Brain microvascular endothelial cell (primary cell): ENCODE measurements around the gene JAKMIP3.

ENCODE experiments used
- DNase-seq: peaks from one replicate; pipeline ENCODE4 v3.0.0-alpha.2; 2020
- H3K27ac ChIP-seq: fragments of 250-450 bp; sonication (Bioruptor Pico); 2 replicates; pipeline ENCODE4 v1.5.1; 2020; ENCODE audit warnings: mild to moderate bottlenecking, moderate library complexity
- H3K27me3 ChIP-seq: fragments of 250-450 bp; sonication (Bioruptor Pico); replicated peaks from 2 replicates; pipeline ENCODE4 v1.5.1; 2020; ENCODE audit warnings: mild to moderate bottlenecking
- H3K36me3 ChIP-seq: fragments of 250-450 bp; sonication (Bioruptor Pico); replicated peaks from 2 replicates; pipeline ENCODE4 v1.5.1; 2020; ENCODE audit warnings: mild to moderate bottlenecking
- H3K4me3 ChIP-seq: 2 replicates; pipeline ENCODE4 v1.5.1; 2011; ENCODE audit warnings: low read depth, mild to moderate bottlenecking, control low read depth, low read length, moderate library complexity
- CTCF ChIP-seq: IDR thresholded peaks from 2 replicates; pipeline ENCODE4 v1.5.1; 2011; ENCODE audit warnings: low read depth, mild to moderate bottlenecking, moderate library complexity, low read length, control low read depth, inconsistent platforms; ENCODE audit errors: missing control alignments
- in situ Hi-C: cut with HindIII; loops from 2 replicates; pipeline ENCODE4 v1.10.0; 2017; ENCODE audit warnings: low sequenced_read_pairs, low pct_ligation_motif_present

Gene JAKMIP3

GRCh38 chr10:132068431-132069121, 2.8 kb downstream of the JAKMIP3 start:
- Histone ChIP-seq H3K36me3 (no peaks in the 10 kb centered on the region), H3K4me3 (no peak overlapping the region), H3K27ac (no peak overlapping the region), H3K27me3 (no peaks in the 10 kb centered on the region)
- in situ Hi-C loops: no loop called here
- DNase-seq: no peak
- no peak for TF ChIP-seq CTCF

GRCh38 chr10:132069122-132069848, 3.5 kb downstream of the JAKMIP3 start:
- no peaks in the 10 kb centered on the region for H3K36me3 ChIP-seq
- H3K27ac ChIP-seq: no peak overlapping the region
- DNase-seq: no peak
- no peak for TF ChIP-seq CTCF
- in situ Hi-C loops: no loop called here
- no peaks in the 10 kb centered on the region for H3K27me3 ChIP-seq
- H3K4me3 ChIP-seq: no peak overlapping the region

- in situ Hi-C loops: no loop called here
- Histone ChIP-seq H3K36me3 (no peaks in the 10 kb centered on the region), H3K4me3 (no peak overlapping the region), H3K27me3 (no peaks in the 10 kb centered on the region), H3K27ac (no peak overlapping the region)
- no peak for TF ChIP-seq CTCF
- DNase-seq: no peak
These were observed 4.1 kb downstream of the JAKMIP3 start for GRCh38 chr10:132069849-132070182.

- H3K36me3 ChIP-seq: no peaks in the 10 kb centered on the region
- DNase-seq: no peak
- no peaks in the 10 kb centered on the region for H3K27me3 ChIP-seq
- no peak for TF ChIP-seq CTCF
- in situ Hi-C loops: no loop called here
- no peak overlapping the region for H3K4me3 ChIP-seq
- H3K27ac ChIP-seq: no peak overlapping the region
These were observed 5.0 kb downstream of the JAKMIP3 start for GRCh38 chr10:132070724-132071123.

GRCh38 chr10:132071667-132072066, 5.9 kb downstream of the JAKMIP3 start:
- no peaks in the 10 kb centered on the region for H3K36me3 ChIP-seq
- no peak overlapping the region for H3K27ac ChIP-seq
- in situ Hi-C loops: no loop called here
- no peak for DNase-seq
- H3K4me3 ChIP-seq: no peak overlapping the region
- H3K27me3 ChIP-seq: no peaks in the 10 kb centered on the region
- TF ChIP-seq CTCF: no peak
